ENCODE data around the gene YWHAG.
"Not testable (repeated sequence)": the region's sequence is repeated elsewhere in the genome, so short reads cannot be mapped to it uniquely, and the experiment has no call there.

The YWHAG gene

GRCh38 chr7:76314740-76315139, 44.1 kb downstream of the YWHAG start:
- 86 to 88% methylated on average over 5 of the region's 6 CpGs for WGBS, 2 experiments
- H3K27ac ChIP-seq (ENCODE audit: insufficient read depth, low read depth, low read length, poor library complexity, severe bottlenecking); H3K4me1 ChIP-seq (ENCODE audit: control insufficient read depth, insufficient read depth, low read length); H3K4me3 ChIP-seq (ENCODE audit: insufficient read depth, low read depth, low read length); H3K9me3 ChIP-seq (ENCODE audit: control insufficient read depth, low read length); H3K36me3 ChIP-seq (ENCODE audit: control insufficient read depth, insufficient read depth, low read length); H3K27me3 ChIP-seq (ENCODE audit: control insufficient read depth, insufficient read depth, low read length, poor library complexity, severe bottlenecking): not testable (repeated sequence)

DNA sequence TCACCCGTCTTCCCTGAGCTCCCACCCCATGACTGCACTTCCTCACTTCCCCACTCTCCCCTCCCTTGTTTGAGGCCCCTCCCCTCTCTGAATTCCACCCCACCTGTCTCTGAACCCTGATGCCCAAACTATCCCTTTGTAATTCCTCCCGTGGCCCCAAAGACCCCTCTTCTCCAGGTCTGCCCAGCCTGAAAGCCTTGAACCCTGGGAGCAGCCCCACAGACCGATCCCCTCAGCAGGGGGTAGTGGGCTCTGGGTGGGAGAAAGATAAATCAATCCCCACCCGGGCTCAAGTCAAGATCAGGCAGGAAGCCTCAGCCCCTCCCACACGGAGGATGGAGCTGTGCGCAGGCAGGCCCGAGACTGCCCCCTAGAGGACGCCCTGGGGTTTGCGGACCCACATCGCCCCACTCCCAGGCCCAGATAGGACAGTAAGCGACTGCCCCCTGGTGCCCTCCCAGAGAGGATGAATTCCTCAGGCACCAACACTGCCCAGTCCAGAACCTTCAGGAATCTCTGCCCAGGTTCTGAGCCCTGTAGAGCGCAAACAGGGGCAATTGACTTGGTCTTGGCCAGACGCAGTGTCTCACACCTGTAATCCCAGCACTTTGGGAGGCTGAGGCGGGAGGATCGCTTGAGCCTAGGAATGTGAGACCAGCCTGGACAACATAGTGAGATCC, 44.6 kb downstream of the YWHAG start:
- no peaks in the 10 kb centered on the region for H3K27me3 ChIP-seq (ENCODE audit: control insufficient read depth, insufficient read depth, low read length, poor library complexity, severe bottlenecking)
- no peak overlapping the region for H3K4me3 ChIP-seq (ENCODE audit: insufficient read depth, low read depth, low read length)
- peaks cover 6% of the 10 kb centered on the region for H3K4me1 ChIP-seq (ENCODE audit: control insufficient read depth, insufficient read depth, low read length)
- no peak overlapping the region for H3K27ac ChIP-seq (ENCODE audit: insufficient read depth, low read depth, low read length, poor library complexity, severe bottlenecking)
- no peaks in the 10 kb centered on the region for H3K36me3 ChIP-seq (ENCODE audit: control insufficient read depth, insufficient read depth, low read length)
- no peaks in the 10 kb centered on the region for H3K9me3 ChIP-seq (ENCODE audit: control insufficient read depth, low read length)
- 10 to 11% methylated on average over 15 of the region's 15 CpGs for WGBS, 2 experiments

DNA sequence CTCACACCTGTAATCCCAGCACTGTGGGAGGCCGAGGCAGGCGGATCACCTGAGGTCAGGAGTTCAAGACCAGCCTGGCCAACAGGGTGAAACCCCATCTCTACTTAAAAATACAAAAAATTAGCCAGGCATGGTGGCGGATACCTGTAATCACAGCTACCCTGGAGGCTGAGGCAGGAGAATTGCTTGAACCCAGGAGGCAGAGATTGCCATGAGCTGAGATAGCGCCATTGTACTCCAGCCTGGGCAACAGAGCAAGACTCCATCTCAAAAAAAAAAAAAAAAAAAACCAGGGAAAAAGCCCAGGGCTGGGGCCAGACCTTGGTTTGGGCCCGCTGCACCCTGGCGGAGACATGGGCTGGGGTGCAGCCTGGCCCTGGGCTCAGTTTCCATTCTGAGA, 47.0 kb downstream of the YWHAG start:
- H3K4me1 ChIP-seq (ENCODE audit: control insufficient read depth, insufficient read depth, low read length); H3K36me3 ChIP-seq (ENCODE audit: control insufficient read depth, insufficient read depth, low read length); H3K9me3 ChIP-seq (ENCODE audit: control insufficient read depth, low read length); H3K27me3 ChIP-seq (ENCODE audit: control insufficient read depth, insufficient read depth, low read length, poor library complexity, severe bottlenecking); H3K4me3 ChIP-seq (ENCODE audit: insufficient read depth, low read depth, low read length); H3K27ac ChIP-seq (ENCODE audit: insufficient read depth, low read depth, low read length, poor library complexity, severe bottlenecking): not testable (repeated sequence)
- WGBS, 2 experiments, result 90 to 93% methylated on average over 6 of the region's 6 CpGs

DNA sequence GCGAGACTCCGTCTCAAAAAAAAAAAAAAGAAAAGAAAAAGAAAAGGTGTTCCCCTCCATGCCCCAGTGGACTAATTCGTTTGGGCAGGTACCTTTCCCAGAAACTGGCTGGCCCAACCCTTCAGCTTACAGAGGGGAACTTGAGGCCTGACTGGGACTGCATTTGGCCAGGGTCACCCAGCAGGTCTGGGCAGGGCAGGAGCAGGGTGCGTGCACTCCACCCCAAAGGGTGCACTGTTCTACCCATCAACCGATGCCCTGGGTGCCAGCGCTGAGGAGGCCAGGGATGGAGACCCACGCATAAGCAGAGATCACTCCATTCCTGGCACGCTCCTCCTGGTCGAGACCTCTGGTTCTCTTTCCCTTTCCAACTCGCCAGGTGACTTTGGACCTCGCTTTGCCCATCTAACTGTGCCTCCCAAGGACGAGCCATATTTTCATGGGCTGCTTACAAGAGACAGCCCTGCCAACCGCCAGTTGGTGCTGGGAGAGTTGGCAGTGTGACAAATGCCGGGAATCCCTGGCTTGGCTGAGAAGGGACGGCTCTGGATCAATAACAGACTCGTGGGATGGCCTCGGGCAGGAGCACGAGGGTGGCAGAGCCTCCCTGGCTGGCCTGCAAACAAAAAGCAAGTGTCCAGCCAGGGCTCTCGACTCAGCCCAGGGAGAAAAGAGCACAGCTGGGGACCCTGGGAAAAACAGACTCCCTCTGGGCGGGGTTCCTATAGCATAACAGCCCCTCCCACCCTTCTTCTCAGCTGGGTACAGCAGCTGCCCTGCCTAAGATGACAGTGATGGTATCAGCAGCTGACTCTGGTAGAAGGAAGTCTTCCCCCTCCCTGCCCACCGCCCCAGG, 48.5 kb downstream of the YWHAG start:
- Histone ChIP-seq H3K36me3 (ENCODE audit: control insufficient read depth, insufficient read depth, low read length) (no peaks in the 10 kb centered on the region), H3K4me1 (ENCODE audit: control insufficient read depth, insufficient read depth, low read length) (peaks cover 10% of the 10 kb centered on the region), H3K9me3 (ENCODE audit: control insufficient read depth, low read length) (no peaks in the 10 kb centered on the region), H3K27me3 (ENCODE audit: control insufficient read depth, insufficient read depth, low read length, poor library complexity, severe bottlenecking) (no peaks in the 10 kb centered on the region), H3K27ac (ENCODE audit: insufficient read depth, low read depth, low read length, poor library complexity, severe bottlenecking) (no peak overlapping the region), H3K4me3 (ENCODE audit: insufficient read depth, low read depth, low read length) (no peak overlapping the region)
- 69 to 73% methylated on average over 21 of the region's 21 CpGs for WGBS, 2 experiments

- not testable (repeated sequence) for H3K4me1 ChIP-seq (ENCODE audit: control insufficient read depth, insufficient read depth, low read length); H3K36me3 ChIP-seq (ENCODE audit: control insufficient read depth, insufficient read depth, low read length); H3K27me3 ChIP-seq (ENCODE audit: control insufficient read depth, insufficient read depth, low read length, poor library complexity, severe bottlenecking); H3K9me3 ChIP-seq (ENCODE audit: control insufficient read depth, low read length); H3K4me3 ChIP-seq (ENCODE audit: insufficient read depth, low read depth, low read length); H3K27ac ChIP-seq (ENCODE audit: insufficient read depth, low read depth, low read length, poor library complexity, severe bottlenecking)
- WGBS, 2 experiments, result 94 to 95% methylated on average over 50 of the region's 50 CpGs
These were observed 49.3 kb downstream of the YWHAG start for GRCh38 chr7:76309341-76310101.

DNA sequence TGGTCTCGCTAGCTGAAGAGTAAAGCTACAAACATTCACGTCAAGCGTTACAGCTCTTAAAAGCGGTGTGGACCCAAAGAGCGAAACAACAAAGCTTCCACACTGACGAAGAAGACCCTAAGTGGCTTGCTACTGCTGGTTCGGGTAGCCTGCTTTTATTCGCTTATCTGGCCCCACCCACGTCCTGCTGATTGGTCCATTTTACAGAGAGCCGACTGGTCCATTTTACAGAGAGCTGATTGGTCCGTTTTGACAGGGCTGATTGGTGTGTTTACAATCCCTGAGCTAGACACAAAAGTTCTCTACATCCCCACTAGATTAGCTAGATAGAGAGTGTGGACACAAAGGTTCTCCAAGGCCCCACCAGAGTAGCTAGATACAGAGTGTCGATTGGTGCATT, 49.9 kb downstream of the YWHAG start:
- 94 to 95% methylated on average over 12 of the region's 12 CpGs for WGBS, 2 experiments
- peaks cover 16% of the 10 kb centered on the region for H3K4me1 ChIP-seq (ENCODE audit: control insufficient read depth, insufficient read depth, low read length)
- not testable (repeated sequence) for H3K9me3 ChIP-seq (ENCODE audit: control insufficient read depth, low read length); H3K27ac ChIP-seq (ENCODE audit: insufficient read depth, low read depth, low read length, poor library complexity, severe bottlenecking); H3K36me3 ChIP-seq (ENCODE audit: control insufficient read depth, insufficient read depth, low read length); H3K27me3 ChIP-seq (ENCODE audit: control insufficient read depth, insufficient read depth, low read length, poor library complexity, severe bottlenecking); H3K4me3 ChIP-seq (ENCODE audit: insufficient read depth, low read depth, low read length)

GRCh38 chr7:76304888-76305375, 53.9 kb downstream of the YWHAG start:
- Histone ChIP-seq H3K4me1 (ENCODE audit: control insufficient read depth, insufficient read depth, low read length) (peaks cover 18% of the 10 kb centered on the region), H3K4me3 (ENCODE audit: insufficient read depth, low read depth, low read length) (no peak overlapping the region), H3K36me3 (ENCODE audit: control insufficient read depth, insufficient read depth, low read length) (no peaks in the 10 kb centered on the region), H3K27me3 (ENCODE audit: control insufficient read depth, insufficient read depth, low read length, poor library complexity, severe bottlenecking) (peaks cover 23% of the 10 kb centered on the region), H3K9me3 (ENCODE audit: control insufficient read depth, low read length) (no peaks in the 10 kb centered on the region), H3K27ac (ENCODE audit: insufficient read depth, low read depth, low read length, poor library complexity, severe bottlenecking) (no peak overlapping the region)
- WGBS, 2 experiments, result 88 to 94% methylated on average over 10 of the region's 10 CpGs

GRCh38 chr7:76303202-76304147, 55.3 kb downstream of the YWHAG start:
- H3K9me3 ChIP-seq (ENCODE audit: control insufficient read depth, low read length), result no peaks in the 10 kb centered on the region
- 4 to 5% methylated on average over 56 of the region's 56 CpGs for WGBS, 2 experiments
- peaks cover 23% of the 10 kb centered on the region for H3K27me3 ChIP-seq (ENCODE audit: control insufficient read depth, insufficient read depth, low read length, poor library complexity, severe bottlenecking)
- H3K4me1 ChIP-seq (ENCODE audit: control insufficient read depth, insufficient read depth, low read length), result peaks cover 18% of the 10 kb centered on the region
- no peaks in the 10 kb centered on the region for H3K36me3 ChIP-seq (ENCODE audit: control insufficient read depth, insufficient read depth, low read length)
- H3K4me3 ChIP-seq (ENCODE audit: insufficient read depth, low read depth, low read length), result peak overlapping the region; percentile 27
- H3K27ac ChIP-seq (ENCODE audit: insufficient read depth, low read depth, low read length, poor library complexity, severe bottlenecking), result no peak overlapping the region

GRCh38 chr7:76302347-76303201, 56.2 kb downstream of the YWHAG start, which contains the start of gene HSPB1:
Gene HSPB1, plus strand, starts transcription at chr7:76302673. Its CDS starts 40 bp downstream, at chr7:76302713.
- WGBS, 2 experiments, result 1 to 2% methylated on average over 75 of the region's 75 CpGs
- Histone ChIP-seq H3K9me3 (ENCODE audit: control insufficient read depth, low read length) (no peaks in the 10 kb centered on the region), H3K27ac (ENCODE audit: insufficient read depth, low read depth, low read length, poor library complexity, severe bottlenecking) (no peak within 1 kb of the TSS)

More at GRCh38 chr7:76302347-76303201, 56.2 kb downstream of the YWHAG start, which contains the start of gene HSPB1:
- Histone ChIP-seq H3K36me3 (ENCODE audit: control insufficient read depth, insufficient read depth, low read length) (no peaks in the 10 kb centered on the region), H3K4me3 (ENCODE audit: insufficient read depth, low read depth, low read length) (peak within 1 kb of the TSS; percentile 27), H3K27me3 (ENCODE audit: control insufficient read depth, insufficient read depth, low read length, poor library complexity, severe bottlenecking) (peaks cover 23% of the 10 kb centered on the region), H3K4me1 (ENCODE audit: control insufficient read depth, insufficient read depth, low read length) (peaks cover 18% of the 10 kb centered on the region)

Data from ectodermal cell (in vitro differentiated cells).